ENCODE data around the gene CROCC. TPM values are rescaled to one million over a fixed set of nuclear protein-coding genes. Genes with fewer than 3 reads are reported as not detected.
"Not testable (repeated sequence)": the region's sequence is repeated elsewhere in the genome, so short reads cannot be mapped to it uniquely, and the experiment has no call there.

CROCC gene
- polyA plus RNA-seq, 3 donors = 25.1 to 56.4 (median 45.8) TPM

DNA sequence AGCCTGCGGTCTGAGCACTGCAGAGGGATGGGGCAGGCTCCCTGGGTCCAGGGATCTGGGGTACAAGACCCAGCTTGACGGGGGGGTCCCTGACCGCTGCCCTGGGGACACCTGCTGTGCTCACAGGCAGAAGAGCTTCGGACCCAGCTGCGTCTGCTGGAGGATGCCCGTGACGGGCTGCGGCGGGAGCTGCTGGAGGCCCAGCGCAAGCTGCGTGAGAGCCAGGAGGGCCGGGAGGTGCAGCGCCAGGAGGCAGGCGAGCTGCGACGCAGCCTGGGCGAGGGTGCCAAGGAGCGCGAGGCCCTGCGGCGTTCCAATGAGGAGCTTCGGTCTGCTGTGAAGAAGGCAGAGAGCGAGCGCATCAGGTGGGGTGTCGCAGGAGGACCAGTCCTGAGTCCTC is 33.5 kb downstream of the CROCC start:
- no peak for DNase-seq (ENCODE audit: extremely low read depth in 1 of 11, low read depth in 9 of 11, low spot score in 4 of 11)

- DNase-seq (ENCODE audit: extremely low read depth in 1 of 11, low read depth in 9 of 11, low spot score in 4 of 11) = no peak
Observed at GRCh38 chr1:16956775-16957174, 35.0 kb downstream of the CROCC start.

DNA sequence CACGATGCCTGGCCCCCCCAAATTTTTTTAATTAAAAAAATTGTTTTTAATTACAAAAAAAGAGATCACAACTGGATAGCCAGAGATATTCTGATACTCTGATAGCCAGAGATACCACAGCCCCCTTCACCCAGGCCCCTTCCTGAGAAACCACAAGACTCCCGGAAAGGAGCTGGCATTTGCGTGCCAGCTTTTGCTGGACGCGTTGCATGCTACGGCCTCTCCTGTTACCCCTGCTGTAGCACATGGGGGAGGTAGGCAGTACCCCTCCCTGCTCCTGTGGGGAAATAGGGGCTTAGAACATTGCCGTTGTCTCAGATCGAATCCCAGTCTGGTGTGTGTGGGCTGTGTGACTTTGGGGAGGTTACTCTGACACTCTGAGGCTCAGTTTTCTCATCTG is 36.0 kb downstream of the CROCC start:
- DNase-seq (ENCODE audit: extremely low read depth in 1 of 11, low read depth in 9 of 11, low spot score in 4 of 11) = no peak

DNA sequence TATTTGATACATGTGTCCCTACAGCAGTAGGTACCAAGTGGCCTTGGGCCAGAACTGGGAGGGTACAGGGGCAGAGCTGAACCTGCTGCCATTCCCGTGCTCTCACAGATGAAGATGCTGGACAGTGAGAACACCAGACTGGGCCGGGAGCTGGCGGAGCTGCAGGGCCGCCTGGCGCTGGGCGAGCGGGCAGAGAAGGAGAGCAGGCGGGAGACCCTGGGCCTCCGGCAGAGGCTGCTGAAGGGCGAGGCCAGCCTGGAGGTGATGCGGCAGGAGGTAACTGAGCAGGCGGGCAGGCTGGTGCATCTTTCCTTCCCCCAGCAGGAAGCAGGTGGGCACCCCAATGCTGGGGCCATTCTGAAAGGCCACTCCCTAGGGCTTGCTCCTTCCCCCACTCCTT is 36.7 kb downstream of the CROCC start:
- no peak for DNase-seq (ENCODE audit: extremely low read depth in 1 of 11, low read depth in 9 of 11, low spot score in 4 of 11)

DNA sequence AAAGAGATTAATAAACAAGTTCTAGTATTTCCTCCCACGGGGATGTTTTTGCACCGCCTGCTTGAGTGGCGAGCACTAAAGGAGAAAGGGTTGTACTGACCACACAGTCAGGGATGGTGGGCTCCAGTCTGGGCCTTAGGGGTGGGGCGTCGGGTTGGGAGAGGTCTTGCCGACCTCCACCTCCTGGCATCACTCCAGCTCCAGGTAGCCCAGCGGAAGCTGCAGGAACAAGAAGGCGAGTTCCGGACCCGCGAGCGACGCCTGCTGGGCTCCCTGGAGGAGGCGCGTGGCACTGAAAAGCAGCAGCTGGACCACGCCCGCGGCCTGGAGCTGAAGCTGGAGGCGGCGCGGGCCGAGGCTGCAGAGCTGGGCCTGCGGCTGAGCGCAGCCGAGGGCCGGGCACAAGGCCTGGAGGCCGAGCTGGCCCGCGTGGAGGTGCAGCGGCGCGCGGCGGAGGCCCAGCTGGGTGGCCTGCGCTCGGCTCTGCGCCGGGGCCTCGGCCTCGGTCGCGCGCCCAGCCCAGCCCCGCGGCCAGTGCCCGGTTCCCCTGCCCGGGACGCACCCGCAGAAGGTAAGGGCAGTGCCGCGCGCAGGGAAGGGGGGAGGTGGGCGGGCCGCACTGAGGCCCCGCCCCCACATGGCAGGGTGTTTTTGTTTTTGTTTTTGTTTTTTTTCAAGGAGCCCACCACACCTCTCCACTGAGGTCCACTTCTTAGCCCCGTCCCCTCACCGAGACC is 39.0 kb downstream of the CROCC start:
- DNase-seq (ENCODE audit: extremely low read depth in 1 of 11, low read depth in 9 of 11, low spot score in 4 of 11) = peak in 7 of 11 donors; percentile 68 to 78 (median 75)

DNA sequence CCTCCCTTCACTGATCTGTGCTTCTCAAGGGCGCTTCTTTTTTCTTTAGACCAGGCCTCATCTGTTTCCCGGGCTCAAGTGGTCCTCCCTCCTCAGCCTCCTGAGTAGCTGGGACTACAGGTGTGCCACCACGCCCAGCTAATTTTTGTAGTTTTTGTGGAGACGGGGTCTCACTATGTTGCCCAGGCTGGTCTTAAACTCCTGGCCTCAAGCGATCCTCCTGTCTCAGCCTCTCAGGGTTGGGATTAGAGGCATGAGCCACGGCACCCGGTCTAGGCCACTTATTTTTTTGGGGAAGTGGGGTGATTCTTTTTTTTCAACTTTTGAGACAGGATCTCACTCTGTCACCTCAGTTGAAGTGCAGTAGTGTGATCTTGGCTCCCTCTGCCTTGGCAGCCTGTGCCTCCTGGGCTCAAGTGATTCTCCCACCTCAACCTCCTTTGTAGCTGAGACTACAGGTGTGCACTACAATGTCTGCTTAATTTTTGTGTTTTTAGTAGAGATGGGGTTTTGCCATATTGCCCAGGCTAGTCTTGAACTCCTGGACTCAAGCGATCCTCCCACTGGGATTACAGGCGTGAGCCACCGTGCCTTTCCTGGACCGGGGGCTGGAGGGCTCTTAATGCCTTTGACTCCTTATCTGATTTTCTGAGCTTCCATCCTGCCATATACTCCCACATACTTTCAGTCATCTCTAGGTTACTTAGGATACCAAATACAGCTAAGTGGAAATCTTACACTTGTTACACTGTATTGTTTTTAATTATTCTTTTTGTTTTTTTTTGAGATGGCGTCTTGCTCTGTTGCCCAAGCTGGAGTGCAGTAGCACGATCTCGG is 39.8 kb downstream of the CROCC start:
- no peak for DNase-seq (ENCODE audit: extremely low read depth in 1 of 11, low read depth in 9 of 11, low spot score in 4 of 11)

DNA sequence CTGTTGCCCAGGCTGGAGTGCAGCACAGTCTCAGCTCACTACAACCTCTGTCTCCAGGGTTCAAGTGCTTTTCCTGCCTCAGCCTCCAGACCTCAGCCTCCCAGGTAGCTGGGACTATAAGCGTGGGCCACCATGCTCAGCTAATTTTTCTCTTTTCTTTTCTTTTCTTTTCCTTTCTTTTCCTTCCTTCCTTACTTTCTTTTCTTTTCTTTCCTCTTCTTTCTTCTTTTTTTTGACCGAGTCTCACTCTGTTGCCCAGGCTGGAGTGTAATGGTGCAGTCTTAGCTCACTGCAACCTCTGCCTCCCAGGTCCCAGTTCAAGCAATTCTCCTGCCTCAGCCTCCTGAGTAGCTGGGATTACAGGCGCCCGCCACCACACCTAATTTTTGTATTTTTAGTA is 42.4 kb downstream of the CROCC start:
- not testable (repeated sequence) for DNase-seq (ENCODE audit: extremely low read depth in 1 of 11, low read depth in 9 of 11, low spot score in 4 of 11)

- no peak for DNase-seq (ENCODE audit: extremely low read depth in 1 of 11, low read depth in 9 of 11, low spot score in 4 of 11)
Observed at GRCh38 chr1:16965486-16966067, 43.8 kb downstream of the CROCC start.

GRCh38 chr1:16966282-16966681 is 44.6 kb downstream of the CROCC start:
- no peak for DNase-seq (ENCODE audit: extremely low read depth in 1 of 11, low read depth in 9 of 11, low spot score in 4 of 11)

GRCh38 chr1:16967095-16967575 is 45.4 kb downstream of the CROCC start:
- no peak for DNase-seq (ENCODE audit: extremely low read depth in 1 of 11, low read depth in 9 of 11, low spot score in 4 of 11)

- no peak for DNase-seq (ENCODE audit: extremely low read depth in 1 of 11, low read depth in 9 of 11, low spot score in 4 of 11)
Observed at GRCh38 chr1:16967962-16968361, 46.2 kb downstream of the CROCC start.

DNA sequence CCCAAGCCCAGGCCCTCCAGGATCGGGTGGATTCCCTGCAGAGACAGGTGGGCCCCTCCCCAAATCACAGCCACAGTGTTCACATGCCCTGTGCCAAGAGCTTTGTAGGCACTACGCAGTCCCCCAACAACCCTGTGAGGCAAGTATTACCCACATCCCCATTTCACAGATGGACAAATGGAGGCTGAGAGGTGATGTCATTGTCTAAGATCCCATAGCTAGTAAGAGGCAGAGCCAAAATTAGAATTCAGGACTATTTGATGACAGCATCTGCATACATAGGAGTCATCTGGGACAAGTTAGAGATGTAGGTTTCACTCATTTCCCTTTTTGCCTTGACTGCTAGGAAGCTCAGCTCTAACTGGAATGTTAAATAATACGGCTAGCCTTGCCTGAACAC is 46.6 kb downstream of the CROCC start:
- no peak for DNase-seq (ENCODE audit: extremely low read depth in 1 of 11, low read depth in 9 of 11, low spot score in 4 of 11)

- DNase-seq (ENCODE audit: extremely low read depth in 1 of 11, low read depth in 9 of 11, low spot score in 4 of 11) = no peak
Observed at GRCh38 chr1:16969057-16969611, 47.4 kb downstream of the CROCC start.

- no peak for DNase-seq (ENCODE audit: extremely low read depth in 1 of 11, low read depth in 9 of 11, low spot score in 4 of 11)
Observed at GRCh38 chr1:16969651-16970050, 47.9 kb downstream of the CROCC start.

DNA sequence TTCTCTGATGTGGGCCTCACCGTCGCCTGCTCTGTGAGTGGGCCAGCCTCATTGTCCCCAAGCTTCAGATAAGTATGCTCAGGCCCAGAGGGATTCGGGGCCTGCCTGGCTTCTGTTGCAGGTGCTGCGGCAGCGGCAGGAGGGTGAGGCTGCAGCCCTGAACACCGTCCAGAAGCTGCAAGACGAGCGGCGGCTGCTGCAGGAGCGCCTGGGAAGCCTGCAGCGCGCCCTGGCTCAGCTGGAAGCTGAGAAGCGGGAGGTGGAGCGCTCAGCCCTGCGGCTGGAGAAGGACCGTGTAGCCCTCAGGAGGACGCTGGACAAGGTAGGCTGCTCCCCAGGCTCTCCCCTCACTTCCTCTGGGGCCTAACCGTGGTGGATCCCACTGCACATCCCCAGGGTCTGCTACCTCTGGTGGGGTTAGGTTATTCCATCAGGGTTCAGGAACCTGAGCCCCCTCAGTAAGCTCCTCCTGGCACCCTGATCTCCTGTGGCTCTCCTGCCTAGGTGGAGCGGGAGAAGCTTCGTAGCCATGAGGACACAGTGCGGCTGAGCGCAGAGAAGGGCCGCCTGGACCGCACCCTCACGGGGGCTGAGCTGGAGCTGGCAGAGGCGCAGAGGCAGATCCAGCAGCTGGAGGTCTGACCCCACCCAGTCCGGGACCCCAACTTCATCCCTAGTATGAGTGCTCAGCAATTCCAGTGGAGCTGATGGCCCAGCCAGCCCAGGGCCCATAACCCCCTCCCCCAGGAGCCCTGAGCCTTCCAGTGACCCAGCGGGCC is 48.6 kb downstream of the CROCC start:
- no peak for DNase-seq (ENCODE audit: extremely low read depth in 1 of 11, low read depth in 9 of 11, low spot score in 4 of 11)

GRCh38 chr1:16971341-16972188 is 49.8 kb downstream of the CROCC start:
- no peak for DNase-seq (ENCODE audit: extremely low read depth in 1 of 11, low read depth in 9 of 11, low spot score in 4 of 11)

- no peak for DNase-seq (ENCODE audit: extremely low read depth in 1 of 11, low read depth in 9 of 11, low spot score in 4 of 11)
Observed at GRCh38 chr1:16972189-16972895, 50.6 kb downstream of the CROCC start.

Data from renal cortex interstitium (tissue), 11 donors.